ENCODE data around the gene GALNT10.

GALNT10 gene

GRCh38 chr5:154286557-154286956 is 96.0 kb downstream of the GALNT10 start:
- H3K9me3 ChIP-seq (ENCODE audit: control insufficient read depth, insufficient read depth, low read length) = no peaks in the 10 kb centered on the region
- peaks cover 31% of the 10 kb centered on the region for H3K4me1 ChIP-seq (ENCODE audit: insufficient read depth, low read length)
- no peak overlapping the region for H3K9ac ChIP-seq (ENCODE audit: low read depth, low read length)
- H3K36me3 ChIP-seq (ENCODE audit: insufficient read depth, low read length) = no peaks in the 10 kb centered on the region

DNA sequence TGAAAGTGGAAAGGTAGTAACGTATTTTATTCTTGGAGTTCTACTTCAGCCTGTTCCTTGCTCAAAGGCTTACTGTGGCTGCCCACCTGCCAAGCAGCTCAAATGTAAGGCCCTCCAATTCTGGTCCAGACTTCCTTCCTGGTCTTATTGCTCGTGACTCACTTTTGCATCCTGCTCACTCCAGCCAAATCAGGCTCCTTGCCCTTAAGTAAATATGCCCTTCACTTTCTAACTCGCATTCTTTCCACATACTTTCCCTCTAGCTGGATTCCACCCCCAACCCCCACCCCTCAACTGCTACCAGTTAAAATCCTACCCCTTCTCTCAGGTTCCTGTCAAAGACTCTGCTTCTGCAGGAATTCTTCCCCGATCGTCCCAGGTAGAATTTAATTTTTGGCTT is 96.6 kb downstream of the GALNT10 start:
- no peaks in the 10 kb centered on the region for H3K36me3 ChIP-seq (ENCODE audit: insufficient read depth, low read length)
- no peaks in the 10 kb centered on the region for H3K9me3 ChIP-seq (ENCODE audit: control insufficient read depth, insufficient read depth, low read length)
- H3K4me1 ChIP-seq (ENCODE audit: insufficient read depth, low read length) = peaks cover 31% of the 10 kb centered on the region
- no peak overlapping the region for H3K9ac ChIP-seq (ENCODE audit: low read depth, low read length)

GRCh38 chr5:154288145-154288544 is 97.6 kb downstream of the GALNT10 start:
- no peaks in the 10 kb centered on the region for H3K9me3 ChIP-seq (ENCODE audit: control insufficient read depth, insufficient read depth, low read length)
- no peak overlapping the region for H3K9ac ChIP-seq (ENCODE audit: low read depth, low read length)
- H3K36me3 ChIP-seq (ENCODE audit: insufficient read depth, low read length) = no peaks in the 10 kb centered on the region
- H3K4me1 ChIP-seq (ENCODE audit: insufficient read depth, low read length) = peaks cover 31% of the 10 kb centered on the region

GRCh38 chr5:154291917-154292316 is 101.4 kb downstream of the GALNT10 start:
- Histone ChIP-seq H3K36me3 (ENCODE audit: insufficient read depth, low read length) (no peaks in the 10 kb centered on the region), H3K9me3 (ENCODE audit: control insufficient read depth, insufficient read depth, low read length) (no peaks in the 10 kb centered on the region), H3K9ac (ENCODE audit: low read depth, low read length) (no peak overlapping the region), H3K4me1 (ENCODE audit: insufficient read depth, low read length) (peaks cover 23% of the 10 kb centered on the region)

DNA sequence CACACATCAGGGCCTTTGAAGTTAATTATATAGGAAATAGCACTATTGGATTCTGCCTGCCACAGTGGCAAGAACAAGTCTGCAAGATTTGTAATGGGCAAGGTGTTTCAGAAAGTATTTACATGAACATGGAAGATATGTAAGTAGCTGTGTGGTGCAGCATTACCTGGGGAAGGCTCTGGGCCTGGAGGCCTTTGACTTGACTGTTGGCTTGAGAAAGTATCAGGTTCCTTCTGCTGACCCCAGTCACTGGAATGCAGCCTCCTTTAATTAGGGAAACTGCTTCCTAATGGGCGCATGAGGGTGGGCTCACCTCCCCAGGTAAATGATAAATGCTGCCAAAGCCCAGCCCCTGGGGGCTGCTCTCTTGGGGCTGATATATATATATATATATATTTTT is 102.7 kb downstream of the GALNT10 start:
- no peaks in the 10 kb centered on the region for H3K36me3 ChIP-seq (ENCODE audit: insufficient read depth, low read length)
- no peaks in the 10 kb centered on the region for H3K9me3 ChIP-seq (ENCODE audit: control insufficient read depth, insufficient read depth, low read length)
- peaks cover 11% of the 10 kb centered on the region for H3K4me1 ChIP-seq (ENCODE audit: insufficient read depth, low read length)
- H3K9ac ChIP-seq (ENCODE audit: low read depth, low read length) = no peak overlapping the region

DNA sequence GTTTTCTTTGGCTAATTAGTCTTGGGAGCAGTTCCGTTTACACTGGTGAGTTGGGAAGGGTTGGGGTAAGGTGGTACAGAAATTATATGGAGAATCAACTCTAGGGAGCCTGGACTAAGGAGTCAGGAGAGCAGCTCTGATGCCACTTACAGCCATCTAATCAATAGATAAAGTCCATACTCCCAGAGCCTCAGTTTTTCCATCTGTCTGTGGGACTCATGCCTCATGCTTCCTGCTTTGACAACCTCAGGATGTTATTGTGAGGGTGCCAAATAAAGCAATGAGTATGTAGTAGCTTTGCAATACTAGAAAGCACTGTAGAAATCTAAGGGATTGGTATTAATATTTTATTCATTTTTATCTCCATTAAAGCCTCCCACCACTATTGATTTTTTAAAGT is 105.0 kb downstream of the GALNT10 start:
- no peak overlapping the region for H3K9ac ChIP-seq (ENCODE audit: low read depth, low read length)
- no peaks in the 10 kb centered on the region for H3K36me3 ChIP-seq (ENCODE audit: insufficient read depth, low read length)
- H3K4me1 ChIP-seq (ENCODE audit: insufficient read depth, low read length) = no peaks in the 10 kb centered on the region
- no peaks in the 10 kb centered on the region for H3K9me3 ChIP-seq (ENCODE audit: control insufficient read depth, insufficient read depth, low read length)

- no peaks in the 10 kb centered on the region for H3K36me3 ChIP-seq (ENCODE audit: insufficient read depth, low read length)
- no peaks in the 10 kb centered on the region for H3K4me1 ChIP-seq (ENCODE audit: insufficient read depth, low read length)
- H3K9me3 ChIP-seq (ENCODE audit: control insufficient read depth, insufficient read depth, low read length) = no peaks in the 10 kb centered on the region
- no peak overlapping the region for H3K9ac ChIP-seq (ENCODE audit: low read depth, low read length)
These were observed 106.1 kb downstream of the GALNT10 start for GRCh38 chr5:154296525-154297159.

- Histone ChIP-seq H3K36me3 (ENCODE audit: insufficient read depth, low read length) (no peaks in the 10 kb centered on the region), H3K9ac (ENCODE audit: low read depth, low read length) (no peak overlapping the region), H3K9me3 (ENCODE audit: control insufficient read depth, insufficient read depth, low read length) (no peaks in the 10 kb centered on the region), H3K4me1 (ENCODE audit: insufficient read depth, low read length) (no peaks in the 10 kb centered on the region)
These were observed 107.5 kb downstream of the GALNT10 start for GRCh38 chr5:154298065-154298464.

GRCh38 chr5:154300207-154300883 is 109.8 kb downstream of the GALNT10 start:
- Histone ChIP-seq H3K9me3 (ENCODE audit: control insufficient read depth, insufficient read depth, low read length) (no peaks in the 10 kb centered on the region; the same call in 1 of the 2 replicates), H3K36me3 (ENCODE audit: insufficient read depth, low read length) (no peaks in the 10 kb centered on the region)

GRCh38 chr5:154301726-154302125 is 111.2 kb downstream of the GALNT10 start:
- H3K9me3 ChIP-seq (ENCODE audit: control insufficient read depth, insufficient read depth, low read length) = no peaks in the 10 kb centered on the region; the same call in 1 of the 2 replicates
- no peaks in the 10 kb centered on the region for H3K4me1 ChIP-seq (ENCODE audit: insufficient read depth, low read length)
- no peak overlapping the region for H3K9ac ChIP-seq (ENCODE audit: low read depth, low read length)
- H3K36me3 ChIP-seq (ENCODE audit: insufficient read depth, low read length) = no peaks in the 10 kb centered on the region

More at GRCh38 chr5:154300207-154300883, 109.8 kb downstream of the GALNT10 start:
- Histone ChIP-seq H3K4me1 (ENCODE audit: insufficient read depth, low read length) (no peaks in the 10 kb centered on the region), H3K9ac (ENCODE audit: low read depth, low read length) (no peak overlapping the region)

- Histone ChIP-seq H3K4me1 (ENCODE audit: insufficient read depth, low read length) (no peaks in the 10 kb centered on the region), H3K9ac (ENCODE audit: low read depth, low read length) (no peak overlapping the region), H3K9me3 (ENCODE audit: control insufficient read depth, insufficient read depth, low read length) (no peaks in the 10 kb centered on the region; the same call in 1 of the 2 replicates), H3K36me3 (ENCODE audit: insufficient read depth, low read length) (no peaks in the 10 kb centered on the region)
These were observed 111.6 kb downstream of the GALNT10 start for GRCh38 chr5:154302161-154302560.

DNA sequence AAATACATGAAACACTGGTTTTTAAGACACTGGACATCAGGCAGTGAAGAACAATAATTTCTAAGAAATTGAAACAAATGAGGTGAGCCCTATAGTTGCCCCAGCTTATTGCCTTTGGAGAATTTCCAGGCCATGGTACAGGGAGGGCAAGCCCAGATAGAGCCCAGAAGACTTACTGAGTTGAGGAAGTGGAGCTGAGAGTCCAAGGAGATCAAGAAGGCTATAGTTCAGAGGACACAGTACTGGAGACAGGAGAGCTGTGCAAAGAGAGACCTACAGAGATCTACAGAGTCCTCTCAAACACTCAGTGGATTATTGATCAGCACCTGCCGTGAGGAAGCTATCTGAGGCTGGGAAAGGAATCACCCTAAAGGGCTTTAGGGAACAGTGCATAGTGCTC is 112.6 kb downstream of the GALNT10 start:
- no peaks in the 10 kb centered on the region for H3K36me3 ChIP-seq (ENCODE audit: insufficient read depth, low read length)
- no peaks in the 10 kb centered on the region for H3K4me1 ChIP-seq (ENCODE audit: insufficient read depth, low read length)
- H3K9me3 ChIP-seq (ENCODE audit: control insufficient read depth, insufficient read depth, low read length) = no peaks in the 10 kb centered on the region; the same call in 1 of the 2 replicates
- no peak overlapping the region for H3K9ac ChIP-seq (ENCODE audit: low read depth, low read length)

DNA sequence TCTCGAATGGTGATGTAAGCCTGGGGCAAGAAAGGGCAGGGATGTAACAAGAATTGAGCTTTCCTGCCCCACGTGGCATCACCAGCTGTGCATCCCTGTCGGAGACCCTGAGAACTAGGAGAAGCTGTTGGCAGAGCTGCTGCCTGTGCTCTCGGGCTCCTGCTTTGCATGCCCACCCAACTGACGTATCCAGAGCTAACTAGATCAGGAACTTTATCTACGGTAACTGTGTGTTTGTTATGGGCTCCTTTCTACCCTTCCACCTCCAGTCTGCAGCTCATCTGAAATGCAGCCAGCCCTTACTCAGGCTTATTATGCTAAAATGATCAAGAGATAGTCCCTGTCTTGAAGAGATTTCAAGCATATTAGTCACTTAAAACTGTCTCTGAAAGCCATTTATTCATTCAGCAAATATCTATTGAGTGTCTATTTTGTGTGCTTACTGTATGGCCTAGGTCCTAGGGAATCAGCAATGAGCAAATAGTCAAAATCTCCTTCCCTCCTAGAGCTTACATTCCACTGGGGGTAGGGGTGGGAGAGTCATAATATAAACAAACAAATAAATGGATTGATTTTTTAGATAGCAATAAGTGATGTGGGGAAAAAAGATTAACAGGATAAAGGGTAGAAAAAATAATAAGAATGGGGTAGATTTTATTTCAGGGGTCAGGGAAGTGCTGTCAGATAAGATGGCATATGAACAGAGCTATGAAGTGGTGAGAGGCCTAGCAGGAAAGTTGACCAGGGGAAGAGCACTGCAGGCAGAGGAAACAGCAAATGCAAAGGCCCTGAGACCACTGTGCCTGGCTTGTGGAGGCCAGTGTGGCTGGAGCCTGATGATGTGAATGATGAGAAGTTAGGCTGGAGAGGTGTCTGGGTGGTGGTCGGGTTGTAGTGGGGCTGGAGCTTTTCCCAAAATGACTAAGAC is 118.2 kb downstream of the GALNT10 start:
- Histone ChIP-seq H3K4me1 (ENCODE audit: insufficient read depth, low read length) (0 out of 2 replicates have a peak, but pooled peaks cover 2% of the 10 kb centered on the region), H3K36me3 (ENCODE audit: insufficient read depth, low read length) (no peaks in the 10 kb centered on the region), H3K9ac (ENCODE audit: low read depth, low read length) (no peak overlapping the region), H3K9me3 (ENCODE audit: control insufficient read depth, insufficient read depth, low read length) (no peaks in the 10 kb centered on the region; the same call in 1 of the 2 replicates)

DNA sequence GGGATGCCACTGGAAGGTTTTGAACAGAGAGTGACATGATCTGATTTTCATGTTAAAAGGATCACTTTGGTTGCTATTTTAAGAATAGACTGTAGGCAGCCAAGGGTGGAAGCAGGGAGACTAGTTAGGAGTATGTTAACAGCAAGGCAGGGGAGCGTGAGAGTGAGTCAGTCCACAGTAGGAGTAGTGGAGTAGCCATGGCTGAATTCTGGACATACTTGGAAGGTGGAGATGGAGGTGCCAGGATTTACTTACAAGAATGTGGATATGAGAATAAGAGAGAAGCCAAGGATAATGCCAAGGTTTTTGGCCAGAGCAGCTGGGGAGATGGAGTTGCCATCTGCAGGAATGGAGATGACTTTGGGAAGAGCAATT is 118.8 kb downstream of the GALNT10 start:
- no peaks in the 10 kb centered on the region; the same call in 1 of the 2 replicates for H3K9me3 ChIP-seq (ENCODE audit: control insufficient read depth, insufficient read depth, low read length)
- no peaks in the 10 kb centered on the region for H3K36me3 ChIP-seq (ENCODE audit: insufficient read depth, low read length)
- H3K4me1 ChIP-seq (ENCODE audit: insufficient read depth, low read length) = 0 out of 2 replicates have a peak, but pooled peaks cover 2% of the 10 kb centered on the region
- no peak overlapping the region for H3K9ac ChIP-seq (ENCODE audit: low read depth, low read length)

All from ES-I3 (cell line).